HCT116 (cell line): ENCODE measurements around the gene TIMM21. TPM values are rescaled to one million over a fixed set of nuclear protein-coding genes. Genes with fewer than 3 reads are reported as not detected.

Experiments
- ATAC-seq: fragments of 200-7000 bp; cut with Tn5 transposase; 2 replicates; pipeline ENCODE4 v1.9.1; 2020; ENCODE audit warnings: mild to moderate bottlenecking, moderate library complexity
- BruUV-seq: library from RNA; stranded (reverse); fragments of 400-500 nt; replicated peaks from 2 replicates; lab custom pipeline; 2021; lab: Mats Ljungman, UMichigan
- CTCF ChIA-PET: fragments of 300-600 bp; sonication (Branson Sonifier 250); formaldehyde crosslinking; loops from one replicate; lab custom pipeline; 2021; ENCODE audit warnings: antibody characterized with exemption; lab: Charles Lee
- POLR2A ChIA-PET: fragments of 300-600, 350-600 bp; sonication (Branson Sonifier 250); formaldehyde crosslinking; loops from one replicate; lab custom pipeline; 2021; ENCODE audit warnings: antibody characterized with exemption; lab: Charles Lee
- RAD21 ChIA-PET, 2 experiments: fragments of 300-600 bp; sonication (Branson Sonifier 250); formaldehyde crosslinking; loops; one replicate each; lab custom pipeline; 2023; ENCODE audit warnings: low total read pairs in 2 of 2; ENCODE audit not compliant: uncharacterized antibody in 2 of 2, unreplicated experiment in 2 of 2, low non-redundant PET in 1 of 2; lab: Charles Lee
- DNase-seq: peaks from one replicate; pipeline ENCODE4 v3.0.0-alpha.2; 2010; ENCODE audit warnings: low read depth, low spot score
- H2AFZ ChIP-seq: fragments of 200-600 bp; shearing (Covaris generic), sonication (generic); 2 replicates; pipeline ENCODE4 v1.6.1; 2017; ENCODE audit warnings: low read depth, mixed run types, mixed read lengths, antibody characterized with exemption, low read length; ENCODE audit not compliant: poor library complexity, severe bottlenecking
- H3K27ac ChIP-seq: 2 replicates; pipeline ENCODE4 v1.5.1; 2012; ENCODE audit warnings: low read depth, low read length
- H3K27me3 ChIP-seq: fragments of 200-600 bp; sonication (generic); 2 replicates; pipeline ENCODE4 v1.6.1; 2016; ENCODE audit warnings: mixed run types, low read length, mixed read lengths; ENCODE audit not compliant: insufficient read depth
- H3K36me3 ChIP-seq, 2 experiments: fragments of 200-500 bp in 1 of 2; fragments of 200-600 bp in 1 of 2; sonication (Bioruptor generic) in 1 of 2; sonication (generic) in 1 of 2; 2 replicates each; pipeline versions ENCODE4 v1.5.1 to v1.6.1; 2014 to 2016; ENCODE audit warnings: low read length in 2 of 2, inconsistent platforms in 1 of 2, mixed read lengths in 1 of 2, mixed run types in 1 of 2; ENCODE audit not compliant: insufficient read depth in 2 of 2, control insufficient read depth in 1 of 2
- H3K4me1 ChIP-seq, 2 experiments: fragments of 200-600 bp in 1 of 2; sonication (generic) in 1 of 2; 2 replicates each; pipeline versions ENCODE4 v1.5.1 to v1.6.1; 2012 to 2017; ENCODE audit warnings: low read length in 2 of 2, inconsistent platforms in 1 of 2, mild to moderate bottlenecking in 1 of 2, mixed read lengths in 1 of 2, mixed run types in 1 of 2, moderate library complexity in 1 of 2; ENCODE audit not compliant: insufficient read depth in 2 of 2, control insufficient read depth in 1 of 2
- H3K4me2 ChIP-seq: fragments of 200-600 bp; sonication (generic); 2 replicates; pipeline ENCODE4 v1.6.1; 2017; ENCODE audit warnings: mixed run types, low read length, mixed read lengths
- H3K4me3 ChIP-seq, 2 experiments: fragments of 200-600 bp in 1 of 2; sonication (generic) in 1 of 2; replicated peaks in 1 of 2; 2 replicates each; pipeline ENCODE4 v1.5.1; 2011 to 2016; ENCODE audit warnings: low read length in 2 of 2, control low read depth in 1 of 2, low read depth in 1 of 2, mild to moderate bottlenecking in 1 of 2, mixed read lengths in 1 of 2, mixed run types in 1 of 2
- H3K79me2 ChIP-seq: fragments of 200-600 bp; sonication (generic); 2 replicates; pipeline ENCODE4 v1.6.1; 2017; ENCODE audit warnings: mild to moderate bottlenecking, mixed run types, low read length, moderate library complexity, mixed read lengths; ENCODE audit not compliant: insufficient read depth
- H3K9ac ChIP-seq: fragments of 200-600 bp; sonication (generic); 2 replicates; pipeline ENCODE4 v1.6.1; 2016; ENCODE audit warnings: low read length, mixed read lengths
- H3K9me2 ChIP-seq: fragments of 200-600 bp; sonication (generic), shearing (Covaris generic); 2 replicates; pipeline ENCODE4 v1.6.1; 2017; ENCODE audit warnings: mixed run types, mild to moderate bottlenecking, moderate library complexity; ENCODE audit not compliant: insufficient read depth
- H3K9me3 ChIP-seq, 2 experiments: fragments of 200-500 bp in 1 of 2; fragments of 200-600 bp in 1 of 2; sonication (Bioruptor generic) in 1 of 2; sonication (generic) in 1 of 2; 2 replicates each; pipeline ENCODE4 v1.6.1; 2014 to 2017; ENCODE audit warnings: low read length in 2 of 2, mixed read lengths in 2 of 2, inconsistent platforms in 1 of 2, low read depth in 1 of 2, mild to moderate bottlenecking in 1 of 2, mixed run types in 1 of 2, moderate library complexity in 1 of 2; ENCODE audit not compliant: control insufficient read depth in 1 of 2, insufficient read depth in 1 of 2
- H4K20me1 ChIP-seq: fragments of 200-600 bp; sonication (generic), shearing (Covaris generic); 2 replicates; pipeline ENCODE4 v1.6.1; 2017; ENCODE audit warnings: mixed run types, mild to moderate bottlenecking, moderate library complexity; ENCODE audit not compliant: insufficient read depth
- ATF3 ChIP-seq: IDR thresholded peaks from 2 replicates; pipeline ENCODE4 v1.6.1; 2012
- CBX3 ChIP-seq: IDR thresholded peaks from 2 replicates; pipeline ENCODE4 v1.6.1; 2012; ENCODE audit warnings: low read depth
- CTCF ChIP-seq, 3 experiments: fragments of 200-600 bp in 1 of 3; sonication (generic) in 1 of 3; IDR thresholded peaks in 2 of 3; conservative IDR thresholded peaks in 1 of 3; 2 replicates each; pipeline ENCODE4 v1.5.1; 2012 to 2017; ENCODE audit warnings: low read depth in 2 of 3, low read length in 2 of 3, antibody characterized with exemption in 1 of 3, borderline replicate concordance in 1 of 3, control low read depth in 1 of 3, mild to moderate bottlenecking in 1 of 3, mixed read lengths in 1 of 3, mixed run types in 1 of 3, moderate library complexity in 1 of 3; ENCODE audit not compliant: insufficient read depth in 1 of 3
- EGR1 ChIP-seq: IDR thresholded peaks from 2 replicates; pipeline ENCODE4 v1.6.1; 2012; ENCODE audit warnings: low read depth
- ELF1 ChIP-seq: IDR thresholded peaks from 2 replicates; pipeline ENCODE4 v1.6.1; 2012; ENCODE audit warnings: low read depth, borderline replicate concordance
- EZH2 ChIP-seq: fragments of 200-600 bp; sonication (generic); IDR thresholded peaks from 2 replicates; pipeline ENCODE4 v1.6.1; 2017; ENCODE audit warnings: antibody characterized with exemption, mixed run types
- FOSL1 ChIP-seq: IDR thresholded peaks from 2 replicates; pipeline ENCODE4 v1.6.1; 2012; ENCODE audit warnings: low read depth
- JUND ChIP-seq: IDR thresholded peaks from 2 replicates; pipeline ENCODE4 v1.6.1; 2012
- MAX ChIP-seq: IDR thresholded peaks from 2 replicates; pipeline ENCODE4 v1.6.1; 2012
- POLR2A ChIP-seq: IDR thresholded peaks from 2 replicates; pipeline ENCODE4 v1.7.0; 2011; ENCODE audit warnings: borderline replicate concordance; ENCODE audit not compliant: insufficient read depth, insufficient read length; ENCODE audit errors: extremely low read depth
- RAD21 ChIP-seq: IDR thresholded peaks from 2 replicates; pipeline ENCODE4 v1.6.1; 2012; ENCODE audit warnings: low read depth, mild to moderate bottlenecking
- SIN3A ChIP-seq: IDR thresholded peaks from 2 replicates; pipeline ENCODE4 v1.6.1; 2012; ENCODE audit warnings: low read depth
- SP1 ChIP-seq: IDR thresholded peaks from 2 replicates; pipeline ENCODE4 v1.6.1; 2012; ENCODE audit warnings: low read depth
- TCF7L2 ChIP-seq: IDR thresholded peaks from 2 replicates; pipeline ENCODE4 v1.7.0; 2011; ENCODE audit warnings: borderline replicate concordance, inconsistent platforms; ENCODE audit not compliant: insufficient read depth, insufficient read length; ENCODE audit errors: extremely low read depth
- YY1 ChIP-seq: IDR thresholded peaks from 2 replicates; pipeline ENCODE4 v1.6.1; 2011; ENCODE audit warnings: low read length, low read depth, moderate library complexity, mild to moderate bottlenecking; ENCODE audit not compliant: insufficient replicate concordance; ENCODE audit errors: extremely low read depth
- ZBTB33 ChIP-seq: IDR thresholded peaks from 2 replicates; pipeline ENCODE4 v1.6.1; 2011; ENCODE audit warnings: mild to moderate bottlenecking, low read length, moderate library complexity; ENCODE audit not compliant: insufficient replicate concordance; ENCODE audit errors: extremely low read depth
- ZFX ChIP-seq: fragments of 450-650 bp; IDR thresholded peaks from 2 replicates; pipeline ENCODE4 v1.6.1; 2017
- intact Hi-C: fragments of 100-400 bp; cut with micrococcal nuclease; formaldehyde crosslinking; loops from 2 replicates; pipeline ENCODE4 v1.10.0; 2022
- total RNA-seq: library from RNA; stranded (reverse); gene quantifications from one replicate; pipeline ENCODE4 v1.2.1, GENCODE V29; 2021; ENCODE audit not compliant: unreplicated experiment

The TIMM21 gene
- total RNA-seq, 1 experiment from 2014 or later: 33.3 TPM

- RAD21 ChIA-PET: no interaction called here
- Histone ChIP-seq H3K9ac (no peak overlapping the region), H3K27ac (no peak overlapping the region), H3K4me1 (no peaks in the 10 kb centered on the region), H3K36me3 (no peaks in the 10 kb centered on the region), H3K79me2 (no peaks in the 10 kb centered on the region), H2AFZ (no peak overlapping the region), H3K9me3 (no peaks in the 10 kb centered on the region), H4K20me1 (no peaks in the 10 kb centered on the region), H3K9me2 (no peaks in the 10 kb centered on the region), H3K4me3 (no peak overlapping the region), H3K4me2 (no peak overlapping the region), H3K27me3 (peaks cover 30% of the 10 kb centered on the region)
- CTCF ChIA-PET: no interaction called here
- TF ChIP-seq TCF7L2 (no peak), ATF3 (no peak), MAX (no peak), SIN3A (no peak), ELF1 (no peak), RAD21 (no peak), POLR2A (no peak)
- POLR2A ChIA-PET: no interaction called here
- no TSS peak for BruUV-seq
- DNase-seq: no peak
- intact Hi-C loops: no loop called here
- ATAC-seq: no peak
Observed at GRCh38 chr18:74178884-74179283, 30.6 kb downstream of the TIMM21 start.

- BruUV-seq: no TSS peak
- no peak for DNase-seq
- no peaks in the 10 kb centered on the region for H3K4me1 ChIP-seq
- no peak for TF ChIP-seq EGR1
- no peak for TF ChIP-seq CTCF (IDR thresholded peaks at IDR 0.05 in 2 of 3, conservative IDR thresholded peaks at IDR 0.05 in 1 of 3; ENCODE audit: borderline replicate concordance in 1 of 3, insufficient read depth in 1 of 3, low read depth in 2 of 3, low read length in 2 of 3)
- TF ChIP-seq SP1: no peak
- no peak for TF ChIP-seq POLR2A
- no peak for TF ChIP-seq ZBTB33
- no peak for TF ChIP-seq YY1
- TF ChIP-seq SIN3A: no peak
- TF ChIP-seq CBX3: no peak
- no peak for TF ChIP-seq JUND
- no peak for TF ChIP-seq ZFX
- TF ChIP-seq FOSL1: no peak
- TF ChIP-seq EZH2: no peak
- TF ChIP-seq MAX: no peak
Observed at GRCh38 chr18:74179623-74180199, 31.4 kb downstream of the TIMM21 start.

More at GRCh38 chr18:74179623-74180199, 31.4 kb downstream of the TIMM21 start:
- H3K9me3 ChIP-seq: no peaks in the 10 kb centered on the region
- ChIA-PET CTCF (no interaction called here), RAD21 (no interaction called here), POLR2A (no interaction called here)
- intact Hi-C loops: no loop called here
- no peaks in the 10 kb centered on the region for H3K36me3 ChIP-seq
- H3K9ac ChIP-seq: no peak overlapping the region
- H3K4me2 ChIP-seq: no peak overlapping the region
- no peak for ATAC-seq
- no peaks in the 10 kb centered on the region for H3K79me2 ChIP-seq
- H4K20me1 ChIP-seq: no peaks in the 10 kb centered on the region
- H2AFZ ChIP-seq: no peak overlapping the region
- H3K27ac ChIP-seq: no peak overlapping the region
- H3K9me2 ChIP-seq: no peaks in the 10 kb centered on the region
- no peak overlapping the region for H3K4me3 ChIP-seq
- H3K27me3 ChIP-seq: peaks cover 37% of the 10 kb centered on the region
